Cerebellar nuclear complex (tissue), 1 donor: Measurements from ENCODE around the gene PHF13.
"Not testable (repeated sequence)": the region's sequence is repeated elsewhere in the genome, so short reads cannot be mapped to it uniquely, and the experiment has no call there.

Experiments
- DNase-seq, 2 experiments: peaks; one replicate each; lab custom pipeline; 2025; lab: John Stamatoyannopoulos, UW

The PHF13 gene

DNA sequence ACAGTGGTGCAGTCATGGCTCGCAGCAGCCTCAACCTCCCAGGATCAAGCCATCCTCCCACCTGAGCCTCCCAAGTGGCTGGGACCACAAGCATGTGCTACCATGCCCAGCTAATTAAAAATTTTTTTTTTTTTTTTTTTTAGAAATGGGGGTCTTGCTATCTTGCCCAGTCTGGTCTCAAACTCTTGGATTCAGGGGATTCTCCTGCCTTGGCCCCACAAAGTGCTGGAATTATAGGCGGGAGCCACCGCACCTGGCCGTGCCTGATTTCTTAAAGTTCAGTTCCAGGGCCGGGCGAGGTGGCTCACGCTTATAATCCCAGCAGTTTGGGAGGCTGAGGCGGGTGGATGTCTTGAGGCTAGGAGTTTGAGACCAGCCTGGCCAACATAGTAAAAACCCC is 17.5 kb downstream of the PHF13 start:
- no peak for DNase-seq

DNA sequence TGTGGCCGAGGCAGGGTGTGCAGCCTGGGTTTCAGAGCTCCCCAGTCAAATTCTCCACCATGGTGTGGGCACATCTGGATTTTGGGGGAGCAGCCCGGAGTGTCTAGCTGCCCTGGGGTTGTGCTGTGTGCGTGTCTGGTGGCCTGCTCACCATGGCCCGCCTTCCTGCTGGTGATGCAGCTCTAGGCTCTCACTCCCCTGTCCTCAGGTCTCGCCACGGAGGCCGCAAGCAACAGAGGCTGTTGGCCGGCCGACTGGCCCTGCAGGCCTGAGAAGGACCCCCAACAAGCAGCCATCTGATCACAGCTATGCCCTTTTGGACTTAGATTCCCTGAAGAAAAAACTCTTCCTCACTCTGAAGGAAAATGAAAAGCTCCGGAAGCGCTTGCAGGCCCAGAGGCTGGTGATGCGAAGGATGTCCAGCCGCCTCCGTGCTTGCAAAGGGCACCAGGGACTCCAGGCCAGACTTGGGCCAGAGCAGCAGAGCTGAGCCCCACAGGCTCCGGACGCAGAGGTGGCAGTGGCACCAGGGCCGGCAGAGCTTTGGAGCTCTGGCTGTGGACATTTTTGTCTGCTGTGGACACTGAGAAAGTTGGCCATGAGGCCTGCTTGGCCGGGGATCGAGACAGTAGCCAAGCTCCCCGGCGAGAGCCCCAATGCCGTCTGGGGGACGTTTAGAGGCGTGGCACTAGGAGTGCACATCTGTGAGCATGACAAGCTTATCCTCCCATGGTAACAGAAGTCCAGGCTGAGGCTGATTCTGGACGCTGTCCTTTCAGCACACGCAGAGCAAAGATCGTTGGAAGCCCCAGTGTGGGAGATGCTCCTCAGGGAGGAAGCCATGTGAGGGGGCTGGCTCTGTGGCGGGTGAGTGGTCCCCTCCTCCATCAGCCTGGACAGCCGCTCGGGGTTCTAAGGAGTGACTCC is 19.3 kb downstream of the PHF13 start:
- DNase-seq: no peak

DNA sequence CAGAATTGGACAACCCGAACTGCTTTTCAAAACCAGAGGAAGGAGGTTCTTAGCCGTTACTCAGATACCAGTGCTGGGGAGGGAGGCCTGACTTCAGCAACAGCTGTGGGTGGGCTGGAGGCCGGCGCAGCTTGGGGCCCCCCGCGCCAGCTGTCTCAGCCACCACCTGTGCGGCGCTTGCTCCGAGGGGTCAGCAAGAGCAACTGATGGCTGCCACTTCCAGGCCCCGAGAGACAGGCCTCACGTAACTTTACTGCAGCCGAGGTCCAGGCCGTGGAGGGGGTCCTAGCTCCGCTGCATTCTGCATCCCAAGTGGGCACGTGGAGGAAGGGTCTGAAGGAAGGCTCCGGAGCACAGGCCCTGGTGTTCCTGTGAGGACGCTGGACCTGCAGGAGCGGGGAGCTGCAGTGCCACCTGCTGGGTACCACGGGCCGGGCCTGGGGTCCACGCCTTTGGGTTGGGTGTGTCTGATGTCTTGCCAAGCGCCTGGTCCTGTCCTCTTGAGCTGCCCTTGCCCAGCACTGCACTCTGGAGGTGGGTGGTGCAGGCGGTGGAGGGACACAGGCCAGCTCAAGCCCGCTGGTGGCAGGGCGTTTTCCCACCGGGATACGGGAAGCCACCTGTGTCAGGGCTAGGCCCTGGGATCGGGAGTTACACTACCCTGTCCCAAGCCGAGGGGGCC is 21.0 kb downstream of the PHF13 start:
- no peak for DNase-seq

GRCh38 chr1:6635161-6635909 is 21.8 kb downstream of the PHF13 start:
- no peak for DNase-seq

- DNase-seq: no peak
Observed at GRCh38 chr1:6635910-6636760, 22.6 kb downstream of the PHF13 start.

- DNase-seq: not testable (repeated sequence)
Observed at GRCh38 chr1:6636778-6637177, 23.2 kb downstream of the PHF13 start.

DNA sequence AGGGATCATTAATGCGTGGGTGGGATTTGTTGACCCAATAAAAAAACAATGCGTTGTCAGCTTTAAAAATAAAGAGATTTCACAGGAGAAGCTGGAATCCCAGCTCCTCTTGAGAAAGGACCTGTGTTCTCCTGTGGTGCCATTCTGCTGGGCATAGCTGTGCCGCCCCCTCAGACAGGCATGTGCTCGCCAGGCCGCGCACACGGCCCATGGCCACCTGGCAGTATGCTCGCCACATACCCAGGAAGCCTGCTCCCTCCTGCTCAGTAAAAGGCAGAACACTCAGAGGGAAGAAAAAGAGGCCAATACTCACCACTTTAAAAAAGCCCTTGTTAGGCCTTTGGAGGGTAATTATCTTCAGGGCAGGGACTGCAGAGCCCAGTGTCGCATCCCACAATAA is 24.2 kb downstream of the PHF13 start:
- no peak for DNase-seq

DNA sequence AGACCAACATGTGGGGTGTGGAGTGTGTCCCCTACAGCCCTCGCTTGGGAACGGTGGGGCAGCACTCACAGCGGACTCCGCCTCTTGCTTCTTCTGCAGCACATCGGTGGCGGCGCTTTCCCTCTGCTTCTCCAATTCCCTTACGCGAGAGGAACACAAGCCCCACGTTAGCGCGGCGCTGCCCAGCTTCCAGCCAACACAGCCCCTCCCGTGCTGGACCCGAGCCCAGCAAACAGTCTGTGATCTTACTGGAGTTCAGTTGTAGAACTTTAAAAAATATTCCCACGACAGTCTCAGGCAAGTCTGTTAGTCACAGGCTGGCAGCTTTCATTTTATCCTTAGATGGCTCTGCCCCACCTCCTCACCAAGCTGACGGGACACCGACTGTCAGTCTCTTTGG is 24.7 kb downstream of the PHF13 start:
- DNase-seq: no peak

GRCh38 chr1:6640867-6641266 is 27.3 kb downstream of the PHF13 start:
- not testable (repeated sequence) for DNase-seq

GRCh38 chr1:6645018-6645417 is 31.5 kb downstream of the PHF13 start:
- DNase-seq: no peak

DNA sequence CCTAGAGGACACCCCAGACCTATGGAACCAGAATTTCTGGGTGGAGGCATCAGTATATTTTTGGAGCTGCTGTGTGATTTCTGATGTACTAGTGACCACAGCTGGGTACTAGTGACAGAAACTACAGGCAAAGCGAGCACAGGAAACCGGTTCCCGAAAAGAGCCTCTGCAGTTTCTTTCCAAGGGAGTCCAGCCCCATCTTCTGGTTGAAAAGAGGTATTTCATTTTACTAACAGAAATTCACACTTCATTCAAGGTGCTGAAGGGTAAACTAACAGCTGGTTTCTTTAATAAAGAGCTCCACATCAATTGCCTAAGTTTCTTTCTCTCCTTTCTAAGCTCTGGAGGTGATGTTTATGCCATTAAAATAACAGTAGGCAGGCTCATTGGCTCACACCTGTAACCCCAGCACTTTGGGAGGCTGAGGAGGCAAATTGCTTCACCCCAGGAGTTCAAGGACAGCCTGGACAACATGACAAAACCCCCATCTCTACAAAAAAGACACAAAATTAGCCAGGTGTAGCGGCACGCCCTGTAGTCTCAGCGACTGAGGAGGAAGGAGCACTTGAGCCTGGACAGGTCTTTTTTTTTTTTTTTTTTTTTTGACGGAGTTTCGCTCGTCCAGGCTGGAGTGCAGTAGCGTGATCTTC is 33.1 kb downstream of the PHF13 start:
- no peak for DNase-seq

GRCh38 chr1:6648556-6648955 is 35.0 kb downstream of the PHF13 start:
- DNase-seq: no peak

- no peak for DNase-seq
Observed at GRCh38 chr1:6651909-6652308, 38.4 kb downstream of the PHF13 start.

DNA sequence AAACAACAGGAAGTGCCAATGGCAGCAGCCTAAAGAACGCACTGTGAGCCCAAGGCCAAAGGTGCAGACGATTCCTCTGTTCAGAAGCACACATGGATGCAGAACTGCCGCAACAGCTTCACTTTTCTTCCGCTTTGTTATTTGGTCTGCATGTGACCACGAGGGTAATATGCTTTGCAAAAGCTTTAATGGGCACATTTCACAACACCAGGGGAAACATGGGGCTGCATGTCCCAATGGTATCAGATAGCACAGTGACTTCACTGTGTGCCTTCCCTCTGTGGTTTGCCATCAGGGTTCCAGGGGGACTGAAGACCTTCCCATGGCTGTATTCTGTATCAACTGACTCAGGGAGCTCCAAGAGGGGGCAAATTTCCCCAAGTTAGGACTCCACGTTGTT is 39.5 kb downstream of the PHF13 start:
- no peak for DNase-seq

DNA sequence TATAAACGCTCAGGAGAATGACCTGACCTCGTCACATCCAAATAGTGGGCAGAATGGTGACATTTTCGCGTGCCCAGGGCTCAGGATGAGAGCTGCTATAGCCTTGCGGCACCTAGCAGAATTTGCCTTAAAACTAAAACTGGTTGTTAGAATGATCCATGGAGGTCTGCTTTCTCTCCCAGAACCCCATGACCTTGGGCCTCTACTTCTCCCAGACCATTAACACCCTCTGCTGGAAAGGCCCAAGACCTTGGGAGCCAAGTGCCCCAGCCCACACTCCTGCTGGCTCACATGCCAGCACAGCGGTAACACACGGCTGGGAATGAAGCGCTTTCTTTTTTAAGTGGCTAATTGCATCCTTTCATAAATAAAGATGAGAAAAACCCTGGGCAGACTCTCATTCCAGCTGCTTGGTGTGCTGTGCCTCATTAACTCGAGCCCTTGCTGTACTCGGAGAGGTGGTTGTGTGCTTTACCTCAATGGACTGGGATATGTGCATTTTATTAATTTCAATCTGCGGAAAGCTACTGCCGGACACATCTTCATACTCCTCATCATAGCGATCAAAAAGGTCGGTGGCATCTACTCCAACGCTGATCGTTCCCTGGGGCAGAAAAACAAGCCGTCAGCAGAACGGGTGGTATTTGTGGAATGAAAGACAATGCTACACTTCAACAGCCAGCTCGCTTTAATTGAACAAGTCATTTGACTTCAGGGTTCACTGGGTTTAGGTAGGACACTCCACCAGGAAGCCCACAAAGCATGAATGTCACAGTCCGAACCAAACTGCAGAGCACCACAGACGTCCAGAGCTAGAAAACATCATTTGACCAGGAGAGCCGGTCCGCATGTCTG is 40.1 kb downstream of the PHF13 start:
- DNase-seq: no peak

GRCh38 chr1:6657138-6657537 is 43.6 kb downstream of the PHF13 start:
- DNase-seq: no peak

DNA sequence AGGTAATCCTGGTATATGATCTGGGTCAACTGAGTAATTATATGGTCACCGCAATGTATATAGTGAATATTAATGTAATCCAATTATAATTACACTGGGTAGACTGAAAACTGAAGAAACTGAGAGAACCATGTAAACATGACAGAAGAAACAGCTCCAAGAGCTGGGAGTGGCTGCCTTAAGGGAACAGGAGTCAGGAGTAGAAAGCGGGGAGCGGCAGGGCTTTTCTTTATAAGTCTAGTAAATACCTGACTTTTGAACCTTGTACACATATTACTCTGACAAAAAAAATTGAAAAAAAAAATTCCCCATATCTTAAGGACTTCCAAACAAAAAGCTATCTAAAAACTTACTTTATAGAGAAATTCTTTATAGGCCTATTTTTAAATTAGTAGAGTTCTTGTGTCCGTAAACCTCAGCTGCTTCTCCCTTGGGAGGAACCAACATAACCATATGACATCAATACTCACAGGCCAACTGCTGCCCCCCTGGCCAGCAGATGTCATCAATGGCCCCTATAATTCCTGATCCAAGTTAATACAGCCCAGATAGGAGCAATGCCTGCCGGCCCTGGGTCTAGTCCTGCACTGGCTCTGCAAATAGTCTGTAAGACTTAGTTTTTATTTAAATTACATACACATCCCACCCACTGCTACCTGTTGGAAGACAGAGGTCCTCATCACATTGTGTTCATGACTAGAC is 45.0 kb downstream of the PHF13 start:
- DNase-seq: no peak

DNA sequence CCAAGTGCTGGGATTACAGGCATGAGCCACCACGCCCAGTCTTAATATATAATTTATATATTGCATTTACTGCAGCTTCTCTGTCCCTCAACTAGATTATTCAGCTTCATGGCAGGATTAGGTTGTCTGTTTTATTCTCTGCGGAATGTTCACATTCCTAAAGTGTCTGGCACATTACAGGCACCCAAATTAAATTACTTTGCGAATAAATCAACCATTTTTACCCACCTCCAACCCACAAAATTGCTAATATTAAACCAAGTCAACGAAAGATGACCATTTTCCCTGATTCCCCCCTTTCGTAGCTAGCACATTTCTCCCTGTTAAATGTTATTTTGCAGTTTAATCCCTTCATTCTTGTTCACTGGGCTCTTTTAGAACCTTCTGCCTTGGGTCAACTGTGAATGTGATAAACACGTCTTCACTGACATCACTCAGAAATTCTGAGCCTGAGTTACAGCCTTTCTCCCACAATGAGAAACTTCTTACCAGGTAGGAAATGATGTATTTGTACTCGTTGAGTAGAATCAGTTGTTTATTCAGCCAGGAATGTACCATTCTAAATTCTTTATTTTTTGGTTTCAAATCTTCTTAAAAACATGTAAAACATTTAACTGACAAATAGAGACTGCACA is 47.0 kb downstream of the PHF13 start:
- DNase-seq: no peak

- DNase-seq: not testable (repeated sequence)
Observed at GRCh38 chr1:6662468-6662867, 48.9 kb downstream of the PHF13 start.
